Lower leg skin (tissue), 3 donors: Measurements from ENCODE around the gene MXD1.

Source experiments
- CTCF ChIP-seq, 3 donors: fragments of 450-650 bp; IDR thresholded peaks; one replicate each; pipeline ENCODE4 v1.5.1; 2016; ENCODE audit warnings: antibody characterized with exemption in 3 of 3, mild to moderate bottlenecking in 3 of 3, moderate library complexity in 2 of 3
- POLR2A ChIP-seq, 2 donors: fragments of 450-650 bp; IDR thresholded peaks; one replicate each; pipeline ENCODE4 v1.6.1; 2016 to 2017; ENCODE audit warnings: antibody characterized with exemption in 2 of 2, mild to moderate bottlenecking in 1 of 2, moderate library complexity in 1 of 2

- TF ChIP-seq CTCF (IDR thresholded peaks at IDR 0.05) (no peak), POLR2A (IDR thresholded peaks at IDR 0.05) (no peak)
These were observed 71.8 kb downstream of the MXD1 start for GRCh38 chr2:69986691-69987090.
